ENCODE results near the gene AADAC. TPM values are rescaled to one million over a fixed set of nuclear protein-coding genes. Genes with fewer than 3 reads are reported as not detected.

Gene AADAC
- total RNA-seq, 2 experiments from 2014 or later: not detected

DNA sequence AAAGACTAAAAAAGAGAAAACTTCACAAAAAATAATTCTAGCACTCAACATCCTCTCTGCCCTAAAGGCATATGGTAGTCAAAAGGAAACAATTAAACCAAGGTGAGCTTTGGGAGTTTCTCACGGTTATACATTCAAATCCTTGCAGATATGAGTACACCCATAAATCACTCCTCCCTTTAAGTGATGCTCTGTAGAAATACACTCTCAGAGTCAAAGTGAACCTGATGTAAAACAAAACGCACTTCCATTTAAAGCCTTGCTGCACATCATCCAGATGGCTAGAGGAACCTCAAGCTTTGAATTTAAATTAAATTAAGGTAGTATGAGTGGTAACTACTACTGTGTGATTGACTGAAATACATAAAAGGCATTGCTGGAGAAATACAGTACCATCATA lies 36.0 kb upstream of the AADAC start:
- Mint-ChIP-seq H3K4me3 (no peak overlapping the region), H3K27me3 (no peaks in the 10 kb centered on the region), H3K4me1 (ENCODE audit: low read depth) (no peaks in the 10 kb centered on the region), H3K36me3 (ENCODE audit: low read depth) (no peaks in the 10 kb centered on the region), H3K27ac (no peak overlapping the region), H3K9me3 (no peaks in the 10 kb centered on the region)
- H3K27ac ChIP-seq (ENCODE audit: low read depth in 1 of 2, low read length in 2 of 2): no peak overlapping the region
- H3K27me3 ChIP-seq (ENCODE audit: control insufficient read depth in 1 of 2, insufficient read depth in 2 of 2, low read length in 2 of 2): peaks cover under 1 to 4% of the 10 kb centered on the region in 2 experiments
- CTCF ChIA-PET: interaction anchor here (1.0 kb wide), 1 partner anchor 12 kb away, joined by 3 read pairs; no protein-coding TSS in a partner anchor
- POLR2A ChIA-PET: no interaction called here
- no peaks in the 10 kb centered on the region for H3K9me3 ChIP-seq (ENCODE audit: control insufficient read depth in 1 of 2, insufficient read depth in 1 of 2, low read length in 2 of 2)
- ATAC-seq (ENCODE audit: poor library complexity) (no peak), DNase-seq (no peak)
- TF ChIP-seq, protein P1, sequence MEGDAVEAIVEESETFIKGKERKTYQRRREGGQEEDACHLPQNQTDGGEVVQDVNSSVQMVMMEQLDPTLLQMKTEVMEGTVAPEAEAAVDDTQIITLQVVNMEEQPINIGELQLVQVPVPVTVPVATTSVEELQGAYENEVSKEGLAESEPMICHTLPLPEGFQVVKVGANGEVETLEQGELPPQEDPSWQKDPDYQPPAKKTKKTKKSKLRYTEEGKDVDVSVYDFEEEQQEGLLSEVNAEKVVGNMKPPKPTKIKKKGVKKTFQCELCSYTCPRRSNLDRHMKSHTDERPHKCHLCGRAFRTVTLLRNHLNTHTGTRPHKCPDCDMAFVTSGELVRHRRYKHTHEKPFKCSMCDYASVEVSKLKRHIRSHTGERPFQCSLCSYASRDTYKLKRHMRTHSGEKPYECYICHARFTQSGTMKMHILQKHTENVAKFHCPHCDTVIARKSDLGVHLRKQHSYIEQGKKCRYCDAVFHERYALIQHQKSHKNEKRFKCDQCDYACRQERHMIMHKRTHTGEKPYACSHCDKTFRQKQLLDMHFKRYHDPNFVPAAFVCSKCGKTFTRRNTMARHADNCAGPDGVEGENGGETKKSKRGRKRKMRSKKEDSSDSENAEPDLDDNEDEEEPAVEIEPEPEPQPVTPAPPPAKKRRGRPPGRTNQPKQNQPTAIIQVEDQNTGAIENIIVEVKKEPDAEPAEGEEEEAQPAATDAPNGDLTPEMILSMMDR (IDR thresholded peaks at IDR 0.05): no peak
- H3K4me3 ChIP-seq (ENCODE audit: low read length): no peak overlapping the region
- H3K36me3 ChIP-seq (ENCODE audit: insufficient read depth, low read length): no peaks in the 10 kb centered on the region
- intact Hi-C loops (cut with DNase I, micrococcal nuclease): no loop called here
- H3K4me1 ChIP-seq (ENCODE audit: insufficient read depth, low read length): no peaks in the 10 kb centered on the region

DNA sequence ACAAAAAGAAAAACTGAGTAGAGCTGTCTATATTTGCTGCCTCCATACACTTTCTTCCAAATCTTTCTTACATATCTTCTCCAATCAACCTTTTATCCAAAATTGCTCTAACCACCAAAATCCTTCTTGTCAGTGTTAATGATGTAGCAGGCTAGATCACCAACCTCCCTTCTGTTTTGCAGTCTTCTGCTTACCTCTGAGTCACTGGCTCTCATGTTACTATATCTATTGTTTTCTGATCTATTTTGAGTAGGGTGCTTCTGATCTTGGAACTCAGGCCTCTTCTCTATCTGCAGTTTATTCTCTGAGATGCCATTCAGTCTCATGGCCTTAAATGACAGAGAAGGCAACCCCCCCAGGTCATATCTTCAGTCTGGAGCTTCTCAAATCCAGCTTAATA lies 26.3 kb upstream of the AADAC start:
- Mint-ChIP-seq H3K4me3 (no peak overlapping the region), H3K9me3 (no peaks in the 10 kb centered on the region), H3K27ac (no peak overlapping the region), H3K36me3 (ENCODE audit: low read depth) (no peaks in the 10 kb centered on the region), H3K4me1 (ENCODE audit: low read depth) (no peaks in the 10 kb centered on the region), H3K27me3 (peaks cover 3% of the 10 kb centered on the region)
- ChIA-PET POLR2A (no interaction called here), CTCF (interaction anchor here (1.4 kb wide), 1 partner anchor 15 kb away, joined by 5 read pairs; no protein-coding TSS in a partner anchor)
- no peaks in the 10 kb centered on the region for H3K36me3 ChIP-seq (ENCODE audit: insufficient read depth, low read length)
- TF ChIP-seq, protein P1 (IDR thresholded peaks at IDR 0.05): no peak
- H3K9me3 ChIP-seq (ENCODE audit: control insufficient read depth in 1 of 2, insufficient read depth in 1 of 2, low read length in 2 of 2): no peaks in the 10 kb centered on the region
- intact Hi-C loops (cut with DNase I, micrococcal nuclease): no loop called here
- H3K27me3 ChIP-seq (ENCODE audit: control insufficient read depth in 1 of 2, insufficient read depth in 2 of 2, low read length in 2 of 2): no peaks in the 10 kb centered on the region
- no peak overlapping the region for H3K27ac ChIP-seq (ENCODE audit: low read depth in 1 of 2, low read length in 2 of 2)
- no peak for ATAC-seq (ENCODE audit: poor library complexity)
- no peak for DNase-seq
- H3K4me3 ChIP-seq (ENCODE audit: low read length): no peak overlapping the region
- no peaks in the 10 kb centered on the region for H3K4me1 ChIP-seq (ENCODE audit: insufficient read depth, low read length)

DNA sequence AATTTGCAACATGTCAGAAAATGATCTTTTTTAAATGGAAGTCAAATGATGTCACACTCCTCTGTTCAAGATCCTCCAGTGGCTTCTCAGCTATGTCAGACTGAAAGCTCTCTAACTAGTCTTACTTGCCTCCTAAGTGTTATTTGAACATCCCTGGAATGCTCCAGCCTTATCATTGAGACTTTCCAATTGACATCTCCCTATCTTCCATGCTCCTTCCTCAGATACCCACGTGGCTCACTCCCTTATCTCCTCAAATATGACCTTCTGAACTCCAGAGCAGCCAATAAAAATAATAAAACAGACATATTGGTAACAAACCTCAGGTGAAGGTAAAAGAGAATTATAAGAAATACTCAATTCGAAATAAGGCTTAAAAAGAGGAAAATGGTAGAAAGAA lies 25.5 kb upstream of the AADAC start:
- POLR2A ChIA-PET: no interaction called here
- Histone ChIP-seq H3K9me3 (ENCODE audit: control insufficient read depth in 1 of 2, insufficient read depth in 1 of 2, low read length in 2 of 2) (no peaks in the 10 kb centered on the region), H3K27me3 (ENCODE audit: control insufficient read depth in 1 of 2, insufficient read depth in 2 of 2, low read length in 2 of 2) (no peaks in the 10 kb centered on the region), H3K4me1 (ENCODE audit: insufficient read depth, low read length) (no peaks in the 10 kb centered on the region), H3K27ac (ENCODE audit: low read depth in 1 of 2, low read length in 2 of 2) (no peak overlapping the region), H3K36me3 (ENCODE audit: insufficient read depth, low read length) (no peaks in the 10 kb centered on the region), H3K4me3 (ENCODE audit: low read length) (no peak overlapping the region)
- Mint-ChIP-seq H3K4me3 (no peak overlapping the region), H3K36me3 (ENCODE audit: low read depth) (no peaks in the 10 kb centered on the region), H3K27ac (no peak overlapping the region), H3K27me3 (peaks cover 3% of the 10 kb centered on the region), H3K9me3 (no peaks in the 10 kb centered on the region), H3K4me1 (ENCODE audit: low read depth) (no peaks in the 10 kb centered on the region)
- intact Hi-C loops (cut with DNase I, micrococcal nuclease): no loop called here
- TF ChIP-seq, protein P1 (IDR thresholded peaks at IDR 0.05): no peak
- ATAC-seq (ENCODE audit: poor library complexity) (no peak), DNase-seq (no peak)
- CTCF ChIA-PET: no interaction called here
